ENCODE data around the gene XRCC3.

Gene XRCC3

DNA sequence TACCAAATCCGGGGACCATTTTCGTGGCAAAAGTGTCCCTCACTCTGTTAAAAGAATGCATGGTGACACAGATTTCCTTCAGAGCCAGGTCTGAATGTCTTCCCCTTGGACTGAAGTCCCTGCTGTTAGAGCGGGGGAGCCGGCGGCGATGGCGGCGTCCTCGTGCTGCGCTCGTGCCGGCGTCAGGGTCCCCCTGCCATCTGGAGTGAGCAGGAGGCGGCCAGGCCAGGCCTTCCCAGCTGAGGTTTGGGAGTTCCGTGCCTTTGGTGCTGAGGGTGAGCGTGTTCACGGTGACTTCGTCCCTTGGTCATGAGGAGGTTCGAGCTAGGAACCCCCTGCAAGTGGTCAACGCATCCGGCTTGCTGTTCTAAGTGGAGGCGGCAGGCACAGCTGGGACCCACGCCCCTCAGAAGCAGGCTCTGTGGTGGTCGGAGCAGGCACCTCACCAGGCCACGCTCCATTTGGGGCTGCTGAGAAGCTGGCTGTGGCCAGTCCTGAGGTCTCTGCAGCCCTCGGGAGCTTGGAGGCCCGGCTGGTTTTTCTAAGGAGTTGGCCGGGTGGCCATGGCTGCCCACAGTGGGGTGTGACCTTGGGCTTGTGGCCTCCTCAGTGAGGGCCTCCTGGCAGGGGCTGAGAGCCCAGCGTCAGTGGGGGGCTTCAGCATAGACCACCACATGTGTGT, 9.9 kb upstream of the XRCC3 start:
- no peak for DNase-seq

DNA sequence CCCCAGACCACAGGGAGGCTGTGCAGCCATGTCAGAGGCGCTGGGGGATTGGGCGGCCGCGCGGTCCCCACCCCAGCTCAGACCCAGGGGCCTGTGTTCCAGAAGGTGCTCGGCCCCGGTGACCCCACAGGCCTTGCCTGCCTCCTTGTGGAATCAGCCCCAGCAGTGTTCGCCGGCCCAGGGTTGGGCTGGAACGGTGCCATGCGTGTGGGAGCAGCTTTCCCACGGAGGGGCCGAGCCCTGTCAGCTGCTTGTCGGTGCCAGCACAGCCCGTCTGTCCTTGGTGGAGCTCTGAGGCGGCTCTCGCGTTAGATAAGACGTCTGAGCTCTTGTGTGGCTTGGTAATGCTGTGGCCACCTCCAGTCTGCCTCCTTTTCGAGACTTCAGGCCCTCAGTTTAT, 8.9 kb upstream of the XRCC3 start:
- no peak for DNase-seq

DNA sequence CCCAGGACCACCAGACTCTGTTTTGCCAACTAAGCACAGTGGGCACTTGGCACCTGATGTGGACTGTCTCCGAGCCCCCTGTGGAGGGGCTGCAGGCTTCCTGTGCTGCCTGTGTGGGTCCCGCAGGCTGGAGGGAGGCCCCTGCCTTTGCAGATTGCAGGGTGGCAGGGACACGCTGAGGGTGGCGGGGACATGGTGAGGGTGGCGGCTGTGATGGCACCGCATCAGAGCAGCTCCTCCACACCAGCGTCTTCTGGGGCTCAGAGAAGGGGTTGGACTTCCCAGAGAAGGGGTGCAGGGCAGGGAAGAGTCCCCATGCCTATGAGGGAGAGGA, 8.5 kb upstream of the XRCC3 start:
- no peak for DNase-seq

DNA sequence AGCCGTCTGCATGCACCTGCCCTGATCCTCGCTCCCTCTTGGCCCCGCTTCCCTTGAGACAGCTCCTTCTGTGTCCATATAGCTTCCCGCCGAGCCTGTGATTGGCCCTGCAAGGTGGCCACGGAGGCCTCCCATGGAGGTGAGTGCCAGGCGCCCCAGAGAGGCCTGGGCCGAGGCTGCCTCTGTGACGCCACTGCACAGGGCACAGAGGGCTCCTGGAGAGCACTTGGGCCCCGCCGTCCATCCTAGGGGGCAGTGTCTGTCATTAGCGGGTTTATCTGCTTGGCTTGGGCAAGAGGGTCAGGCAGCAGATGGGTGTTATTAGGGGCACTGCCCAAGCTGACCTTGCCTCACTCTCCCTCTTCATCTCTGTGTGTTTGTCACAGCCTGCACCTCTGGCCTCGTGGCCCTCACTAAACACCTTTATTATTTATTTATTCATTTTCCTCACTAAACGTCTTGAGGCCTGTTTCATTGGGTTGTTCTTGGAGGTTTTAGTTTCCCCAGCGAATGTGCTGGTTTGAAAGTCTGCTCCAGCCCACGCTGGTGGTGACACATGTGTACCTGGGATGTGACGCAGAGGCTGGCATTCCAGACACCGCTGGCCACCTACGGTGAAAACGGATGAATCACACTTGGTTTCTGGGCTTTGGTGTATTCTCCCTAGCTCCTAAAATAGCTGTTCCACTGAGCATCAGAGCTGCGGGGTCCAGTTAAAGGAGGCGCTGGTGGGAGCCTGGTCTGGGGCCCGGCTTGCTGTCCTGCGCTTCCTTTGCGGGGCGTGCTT, 6.3 kb upstream of the XRCC3 start:
- DNase-seq, result no peak

DNA sequence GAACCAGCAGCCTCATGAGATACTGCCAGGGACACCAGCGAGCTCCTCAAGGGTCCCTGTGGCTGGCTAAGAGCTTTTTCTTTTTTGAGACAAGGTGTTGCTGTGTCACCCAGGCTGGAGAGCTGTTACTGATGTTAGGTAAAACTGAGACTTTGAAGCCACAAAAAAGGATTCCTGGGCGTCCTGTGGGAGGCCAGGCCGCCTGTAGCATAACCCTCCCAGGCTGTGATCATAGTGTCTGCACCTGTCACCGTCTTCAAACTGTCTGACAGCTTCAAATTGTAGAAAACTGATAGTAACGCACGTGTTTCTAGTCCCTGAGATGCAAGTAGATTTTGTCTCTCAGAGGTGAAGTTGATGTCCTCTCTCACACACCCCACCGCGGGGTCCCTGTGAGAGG, 4.5 kb upstream of the XRCC3 start:
- DNase-seq, result no peak

DNA sequence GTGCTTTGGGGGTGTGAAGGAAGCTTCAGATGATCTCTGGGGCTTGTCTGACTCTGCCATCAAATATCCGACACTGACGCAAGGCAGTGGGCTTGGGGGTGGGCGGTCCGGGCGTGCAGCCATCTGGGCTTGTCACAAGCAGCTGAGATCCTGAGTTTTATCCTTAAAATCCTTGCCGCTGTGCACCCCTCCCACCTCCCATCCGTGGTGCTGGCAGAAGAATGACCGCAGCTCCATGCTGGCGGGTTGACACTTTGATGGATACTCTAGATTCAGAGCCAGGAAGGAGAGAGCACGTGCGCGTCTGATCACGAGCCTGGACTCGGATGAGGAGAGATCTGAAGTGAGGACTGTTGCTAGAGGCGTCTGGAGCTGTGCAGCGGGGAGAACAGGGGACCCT, 3.3 kb upstream of the XRCC3 start:
- no peak for DNase-seq

DNA sequence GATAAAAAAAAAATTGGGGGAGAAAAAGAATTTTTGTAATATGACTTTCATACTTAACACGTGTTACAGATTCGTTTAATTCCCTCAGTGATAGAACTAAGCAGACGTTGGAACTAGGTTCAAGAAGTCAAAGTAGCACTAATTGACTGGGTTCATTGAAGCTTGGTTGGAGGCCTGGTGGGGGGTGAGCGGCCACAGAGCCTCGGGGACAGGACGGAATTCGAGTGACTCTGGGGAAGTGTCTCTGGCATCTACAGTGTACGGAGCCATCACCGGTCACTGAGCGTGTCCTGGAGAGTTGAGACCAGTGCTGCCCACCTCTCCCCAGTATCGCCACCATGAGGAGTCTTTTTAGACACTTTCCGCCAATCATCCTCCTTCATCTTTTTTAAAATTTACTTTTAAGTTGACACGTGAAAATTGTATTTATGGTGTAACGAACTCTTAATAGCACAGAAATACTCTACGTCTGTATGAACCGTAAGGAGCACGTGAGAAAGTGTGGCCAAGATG, 1.7 kb upstream of the XRCC3 start:
- DNase-seq, result no peak

DNA sequence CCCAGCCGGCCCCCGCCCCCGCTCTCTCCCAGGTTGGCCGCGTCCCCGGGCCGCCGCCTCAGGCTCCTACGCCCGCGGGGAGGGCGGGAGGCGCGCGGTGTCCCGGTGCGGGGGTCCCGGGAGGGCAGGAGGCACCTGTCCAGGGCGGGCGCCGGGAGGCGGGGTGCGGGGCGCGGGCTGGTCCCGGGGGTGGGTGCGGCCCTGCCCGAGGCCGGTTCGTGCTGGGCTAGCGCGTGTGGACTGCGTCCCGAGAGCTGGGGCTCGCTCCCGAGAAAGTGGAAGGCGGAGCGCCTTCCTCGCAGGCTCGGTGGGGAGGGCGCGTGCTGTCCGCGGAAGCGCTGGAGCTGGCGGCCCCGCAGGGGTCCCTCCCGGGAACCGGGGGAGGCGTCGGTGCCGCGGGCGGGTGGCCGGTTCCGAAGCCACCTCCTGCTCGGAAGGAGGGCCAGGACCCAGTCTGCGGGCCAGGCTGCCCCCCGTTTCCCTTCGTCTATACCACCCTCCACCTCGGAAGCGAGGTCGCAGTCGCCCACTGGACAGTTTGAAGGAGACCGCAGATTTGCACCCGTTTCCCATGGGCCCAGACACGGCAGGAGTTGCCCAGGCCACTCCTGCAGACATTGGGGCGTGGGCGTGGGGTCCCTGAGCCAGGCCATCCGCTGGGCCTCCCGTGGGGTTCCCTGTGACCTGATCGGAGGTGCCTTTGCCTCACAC, 995 bp upstream of the XRCC3 start:
- no peak for DNase-seq

DNA sequence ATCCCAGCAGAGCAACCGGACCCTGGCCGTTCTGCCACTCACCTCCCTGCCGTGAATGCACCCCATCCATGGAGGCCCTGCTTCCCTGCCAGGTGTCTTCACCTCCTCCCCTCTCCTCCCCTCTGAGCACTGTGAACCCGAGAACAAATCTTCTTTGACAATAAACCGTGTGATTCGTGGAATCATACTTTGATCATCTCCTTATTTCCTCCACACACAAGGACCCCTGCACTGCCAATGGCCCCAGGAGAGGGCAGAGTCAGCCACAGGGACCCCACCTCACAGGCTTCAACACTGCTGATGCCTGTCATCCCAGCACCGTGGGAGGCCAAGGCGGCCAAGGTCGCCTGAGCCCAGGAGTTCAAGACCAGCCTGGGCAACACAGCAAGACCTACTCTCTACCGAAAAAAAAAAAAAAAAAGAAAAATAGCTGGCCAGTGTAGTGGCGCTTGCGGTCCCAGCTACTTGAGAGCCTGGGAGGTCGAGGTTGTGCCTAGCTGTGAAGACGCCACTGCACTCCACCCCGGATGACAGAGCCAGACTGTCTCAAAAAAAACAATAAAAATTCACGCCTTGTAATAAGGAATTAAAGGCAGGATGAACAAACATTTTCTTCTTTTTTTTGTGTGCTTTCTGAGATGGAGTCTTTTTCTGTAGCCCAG, 1.1 kb downstream of the XRCC3 start:
- no peak for DNase-seq

DNA sequence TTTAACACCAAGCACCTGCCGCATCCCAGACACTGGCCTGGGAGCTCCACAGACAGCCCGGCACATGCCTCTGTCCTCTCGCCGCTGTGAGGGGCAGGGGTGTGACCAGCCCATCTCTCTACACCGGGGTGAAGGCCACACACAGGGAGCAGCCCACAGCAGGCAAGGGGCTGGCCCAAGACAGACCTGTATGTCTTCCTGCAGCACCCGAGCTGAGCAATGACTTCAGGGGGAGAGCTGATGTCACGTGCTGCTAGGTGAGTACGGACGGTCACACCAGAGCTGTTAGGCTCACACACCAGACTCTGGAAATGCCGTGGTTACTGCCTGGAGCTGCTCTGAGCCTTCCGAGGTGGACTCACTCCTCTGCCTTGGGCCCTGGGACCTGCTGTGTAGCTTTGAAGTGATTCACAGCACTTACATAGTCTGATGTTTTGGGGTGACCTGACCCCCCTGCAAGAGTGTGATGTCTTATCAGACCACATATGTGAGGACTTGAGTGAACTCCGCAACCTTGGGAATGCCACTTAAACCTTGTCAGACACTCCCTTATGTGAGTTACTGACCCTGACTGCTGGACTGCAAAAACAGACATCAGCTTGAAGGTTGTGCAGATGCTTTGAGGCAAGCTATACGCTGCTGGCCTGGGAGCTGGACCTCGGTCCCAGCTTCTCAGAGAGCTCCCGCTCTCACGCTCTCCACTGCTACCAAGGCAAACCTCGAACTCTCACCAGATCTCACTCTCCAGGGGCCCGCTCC, 1.8 kb downstream of the XRCC3 start:
- no peak for DNase-seq

DNA sequence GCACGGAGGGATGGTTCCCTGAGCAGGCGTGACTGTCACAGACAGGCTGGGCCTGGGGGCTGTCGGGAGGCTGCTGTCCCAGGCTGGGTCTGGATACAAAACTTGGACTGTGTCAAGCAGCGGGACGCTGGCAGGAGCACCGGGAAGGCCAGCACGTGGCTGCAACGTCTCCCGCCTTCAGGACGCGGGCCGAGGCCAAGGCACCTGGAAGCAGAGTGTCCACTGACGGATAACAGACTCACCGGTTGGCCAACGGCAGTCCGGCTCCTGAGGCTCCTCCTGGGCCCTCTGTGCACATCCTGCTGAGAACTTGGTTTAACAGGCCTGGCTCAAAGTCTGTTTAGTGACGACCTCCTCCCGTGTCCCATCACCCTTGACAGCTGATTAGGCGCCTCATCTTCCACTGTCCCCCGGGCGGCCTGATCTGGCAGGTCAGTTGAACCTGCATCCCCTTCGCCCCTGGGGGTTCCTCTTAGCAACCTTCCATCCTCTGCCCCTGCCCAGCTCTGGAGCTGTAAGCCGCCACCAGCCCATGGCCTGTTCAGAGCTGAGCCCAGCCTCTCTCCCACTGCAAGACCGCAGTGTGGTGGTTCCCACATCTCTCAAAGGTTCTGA, 2.5 kb downstream of the XRCC3 start:
- DNase-seq, result no peak

DNA sequence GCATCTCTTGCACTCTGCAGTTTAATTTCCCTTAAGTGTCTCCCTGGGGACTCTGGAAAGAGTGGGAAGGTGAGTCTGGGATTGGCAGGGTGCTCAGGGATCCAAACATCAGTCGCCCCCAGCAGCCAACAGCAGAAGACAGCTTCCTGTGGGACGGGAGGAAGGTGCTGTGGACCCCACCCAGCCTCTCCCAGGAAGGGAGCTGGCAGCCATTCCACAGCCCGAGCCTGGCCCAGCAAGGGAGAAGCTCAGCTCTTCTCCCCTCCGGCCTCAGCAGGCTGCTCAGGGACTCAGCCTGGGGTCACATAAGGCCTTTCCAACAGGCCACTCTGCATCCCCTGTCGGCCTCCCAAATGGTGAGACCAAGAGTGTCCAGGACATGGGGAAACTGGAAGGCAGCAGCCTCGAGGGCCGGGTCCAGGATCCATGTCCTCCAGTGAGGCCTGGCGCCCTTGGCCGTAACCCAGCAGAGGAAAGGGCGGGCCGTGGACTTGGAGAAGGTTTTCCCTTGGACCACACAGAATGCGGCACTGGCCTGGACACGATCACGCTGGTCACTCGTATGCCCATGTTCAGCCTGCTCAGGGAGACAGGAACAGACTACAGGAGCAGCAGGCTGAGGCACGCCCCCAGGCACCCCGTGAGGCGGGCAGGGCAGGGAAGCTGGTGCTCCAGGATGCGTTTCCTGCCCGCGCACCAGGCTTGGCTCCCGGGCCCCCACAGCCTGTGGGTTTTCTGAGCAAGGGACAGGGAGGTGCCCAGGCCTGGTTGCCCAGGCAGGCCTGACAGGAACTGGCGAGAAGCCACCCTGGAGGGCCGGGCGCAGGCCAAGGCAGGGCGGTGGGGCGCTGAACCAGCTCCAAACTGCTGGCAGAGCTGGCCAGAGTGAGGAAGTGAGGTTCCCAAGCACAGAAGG, 3.5 kb downstream of the XRCC3 start:
- DNase-seq, result no peak

DNA sequence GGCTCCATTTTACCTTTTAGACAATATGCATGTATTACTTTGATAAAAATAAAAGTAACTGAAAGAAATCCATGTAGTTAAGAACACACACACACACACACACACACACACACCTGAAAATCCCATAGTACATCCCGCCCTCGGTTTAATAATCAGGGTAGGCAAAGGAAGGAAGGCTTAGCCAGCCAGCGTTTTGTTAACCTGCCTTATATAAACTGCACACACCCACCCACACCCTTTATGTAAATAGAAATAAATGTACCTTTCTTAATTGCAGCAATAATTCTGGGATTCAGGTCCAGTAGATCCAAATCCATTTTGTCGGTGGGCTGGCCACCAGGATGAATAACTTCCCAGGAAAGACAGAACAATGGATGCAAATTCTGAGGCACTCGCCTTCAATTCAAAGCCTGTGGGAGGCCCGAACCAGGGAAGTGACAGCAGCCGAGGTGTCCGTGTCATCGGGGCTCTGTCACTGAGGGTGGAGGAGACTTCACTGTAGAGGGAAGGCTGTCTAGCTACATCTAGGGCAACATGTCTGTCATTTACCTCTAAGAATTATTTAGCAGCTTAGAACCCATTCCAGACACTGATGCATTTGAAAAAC, 4.4 kb downstream of the XRCC3 start:
- DNase-seq, result no peak

DNA sequence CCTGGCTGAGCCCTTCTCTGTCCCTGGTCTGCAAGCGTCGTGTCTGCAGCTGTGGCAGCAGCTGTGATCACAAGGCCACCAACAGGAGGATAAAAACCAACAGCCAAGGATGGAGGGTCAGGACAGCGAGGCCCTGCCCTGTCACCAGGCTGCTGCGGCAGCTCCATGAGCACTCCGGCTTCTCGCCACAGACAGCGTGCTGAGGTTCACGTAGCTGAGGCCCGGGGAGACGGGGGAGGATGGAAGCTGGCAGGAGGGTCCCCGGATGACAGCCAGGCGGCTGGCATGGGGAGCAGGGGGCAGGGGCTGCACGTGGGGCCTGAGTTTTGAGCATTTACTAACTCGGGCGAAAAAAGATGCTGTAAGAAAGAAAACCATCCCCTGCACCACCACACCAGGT, 5.4 kb downstream of the XRCC3 start:
- DNase-seq, result no peak

DNA sequence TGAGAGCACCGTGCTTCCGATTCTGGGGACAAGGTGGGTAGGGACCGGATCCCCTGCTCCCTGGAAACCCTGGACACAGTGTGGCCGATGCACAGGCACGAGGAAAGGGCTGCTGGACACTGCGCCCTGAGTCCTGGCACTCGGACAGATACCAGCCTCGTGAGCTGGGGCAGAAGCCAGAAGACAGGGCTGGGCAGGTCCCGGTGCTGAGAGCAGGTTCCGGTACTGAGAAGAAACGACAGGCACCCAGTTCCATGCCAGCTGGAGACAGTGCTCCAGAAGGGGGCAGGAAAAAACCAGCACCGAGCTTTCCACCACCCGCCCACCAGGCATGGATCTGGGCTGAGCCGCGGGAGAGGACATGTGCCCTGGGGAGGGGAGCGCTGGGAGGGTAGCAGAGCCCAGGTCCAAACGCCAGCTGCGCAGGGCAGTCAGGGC, 6.5 kb downstream of the XRCC3 start:
- no peak for DNase-seq

DNA sequence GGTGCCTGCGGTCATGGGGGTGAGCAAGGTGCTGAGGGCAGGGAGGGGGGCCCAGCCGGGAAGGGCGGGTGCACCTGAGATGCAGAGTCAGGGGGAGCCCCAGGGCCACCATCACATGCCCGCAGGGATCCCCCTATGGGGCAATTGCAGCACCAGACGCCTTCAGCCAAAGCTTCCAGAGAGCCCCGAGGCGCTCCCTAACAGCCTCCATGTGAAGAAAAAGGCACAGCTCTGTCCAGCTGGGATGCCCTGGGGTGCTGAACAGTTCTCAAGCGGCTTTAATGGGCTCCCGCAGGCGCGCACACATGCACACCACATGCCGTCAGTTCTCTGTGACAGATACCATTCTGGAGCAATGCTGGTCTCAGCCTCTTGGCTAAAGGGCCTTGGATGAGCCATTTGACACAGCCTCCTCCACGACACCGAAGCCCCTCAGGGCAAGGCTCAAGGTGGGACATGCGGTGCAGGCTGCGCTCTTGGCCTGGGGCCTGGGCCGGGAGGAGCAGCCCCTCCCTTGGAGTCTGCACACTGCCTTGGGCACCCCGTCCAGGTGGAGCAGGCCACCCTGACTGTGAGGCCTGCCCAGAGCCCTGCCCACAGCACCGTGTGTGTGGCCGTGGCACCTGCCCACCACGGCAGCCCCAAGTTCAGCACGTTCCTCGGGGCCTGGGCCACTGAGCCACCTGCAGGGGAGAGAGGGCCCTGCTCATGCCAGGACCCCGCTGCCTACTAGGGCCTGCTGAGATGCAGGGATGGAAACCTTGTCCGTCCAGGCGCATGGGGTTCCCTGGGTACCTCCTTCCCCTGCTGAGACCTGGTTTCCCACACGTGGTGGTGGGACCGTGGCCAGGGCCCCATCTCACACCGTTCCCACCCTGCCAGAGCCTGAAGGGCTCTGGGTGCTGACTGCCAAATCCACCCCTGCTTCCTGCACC, 7.7 kb downstream of the XRCC3 start:
- DNase-seq, result no peak

DNA sequence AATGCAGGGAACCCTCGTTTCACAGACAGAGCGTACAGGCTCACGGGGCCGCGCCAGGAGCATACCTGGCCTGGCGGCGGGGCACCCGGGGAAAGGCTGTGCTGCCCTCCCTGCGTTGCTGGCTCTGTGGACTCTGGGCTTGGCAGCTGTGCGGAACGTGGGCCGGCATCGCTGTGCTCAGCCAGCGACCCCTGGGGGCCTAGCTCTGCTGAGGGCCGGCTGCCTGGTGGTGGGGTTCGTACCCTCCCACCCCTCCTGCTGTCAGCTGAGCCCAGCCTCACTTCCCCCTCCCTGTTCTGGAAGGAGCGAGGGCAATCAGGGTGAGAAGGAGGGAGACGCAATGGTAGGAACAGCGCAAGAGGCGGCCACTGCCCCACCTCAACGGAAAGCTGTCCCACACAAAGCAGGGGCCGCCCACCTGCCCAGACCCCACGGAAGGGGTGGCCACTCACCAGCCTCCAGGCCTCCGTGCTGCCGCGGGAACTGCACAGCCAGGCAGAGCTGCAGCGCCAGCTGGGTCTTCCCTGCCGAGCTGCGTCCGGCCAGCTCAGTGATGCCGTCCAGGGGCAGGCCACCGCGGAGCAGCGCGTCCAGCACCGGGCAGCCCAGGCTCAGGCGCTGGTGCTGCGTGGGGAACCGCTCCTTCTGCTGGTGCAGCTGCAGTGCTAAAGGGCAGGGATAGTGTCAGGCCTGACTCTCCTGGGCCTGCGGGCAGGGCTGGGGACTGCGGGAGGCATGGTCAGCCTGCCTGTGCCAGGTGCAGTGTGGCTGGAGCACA, 8.5 kb downstream of the XRCC3 start:
- no peak for DNase-seq

DNA sequence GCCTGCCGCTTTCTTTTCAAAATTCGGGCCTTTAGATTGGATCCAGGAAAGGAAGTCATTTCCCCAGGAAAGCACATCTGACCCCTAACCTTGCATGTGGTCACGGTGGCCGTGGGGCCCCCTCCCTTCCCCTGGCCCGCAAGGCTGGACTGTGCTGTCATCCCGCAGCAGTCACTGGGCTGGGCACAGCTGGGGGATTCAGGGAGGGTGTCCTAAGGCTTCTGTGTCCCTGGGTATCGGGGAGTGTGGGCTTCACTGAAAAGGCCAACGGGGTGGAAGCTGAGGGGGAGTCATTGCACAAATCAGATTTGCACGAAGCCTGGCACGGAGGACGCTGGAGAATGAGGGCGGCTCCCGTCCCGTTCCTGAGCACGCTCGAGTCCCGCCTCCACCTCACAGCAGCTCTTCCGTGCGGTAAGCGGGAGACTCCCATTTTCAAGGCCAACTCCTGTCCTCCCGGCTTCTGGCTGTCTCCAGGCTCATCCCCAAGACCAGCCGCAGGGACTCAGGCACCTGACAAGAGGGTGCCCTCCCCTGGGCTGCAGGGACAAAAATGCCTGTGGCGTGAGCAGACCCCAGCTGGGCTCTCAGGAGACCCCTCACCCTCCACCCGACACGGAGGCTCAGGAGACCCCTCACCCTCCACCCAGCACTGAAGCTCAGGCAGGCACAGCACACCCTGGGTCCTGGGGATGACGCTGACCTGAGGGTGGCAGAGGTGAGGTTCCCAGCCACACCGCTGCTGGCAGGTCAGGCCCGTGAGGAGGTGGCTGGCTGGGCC, 9.6 kb downstream of the XRCC3 start:
- no peak for DNase-seq
